Lower lobe of right lung (tissue), 2 donors: ENCODE measurements around the gene SLC30A1. TPM values are rescaled to one million over a fixed set of nuclear protein-coding genes. Genes with fewer than 3 reads are reported as not detected.

Experiments
- ATAC-seq, 2 donors: fragments of 200-7000 bp; cut with Tn5 transposase; one replicate each; pipeline ENCODE4 v1.9.1; 2020 to 2022; ENCODE audit warnings: mild to moderate bottlenecking in 2 of 2, moderate library complexity in 2 of 2
- DNase-seq: peaks from one replicate; pipeline ENCODE4 v3.0.0-alpha.2; 2020
- H3K27ac ChIP-seq: fragments of 200-600 bp; one replicate; pipeline ENCODE4 v1.8.0; 2022
- H3K27me3 ChIP-seq: fragments of 200-600 bp; one replicate; pipeline ENCODE4 v1.8.0; 2022; ENCODE audit warnings: low read depth
- H3K36me3 ChIP-seq: fragments of 200-600 bp; one replicate; pipeline ENCODE4 v1.8.0; 2022; ENCODE audit warnings: mild to moderate bottlenecking
- H3K4me1 ChIP-seq: fragments of 200-600 bp; one replicate; pipeline ENCODE4 v1.8.0; 2022
- H3K4me3 ChIP-seq: fragments of 200-600 bp; one replicate; pipeline ENCODE4 v1.8.0; 2022; ENCODE audit warnings: mild to moderate bottlenecking
- H3K9me3 ChIP-seq: fragments of 200-600 bp; one replicate; pipeline ENCODE4 v1.8.0; 2022
- CTCF ChIP-seq: fragments of 200-600 bp; IDR thresholded peaks from one replicate; pipeline ENCODE4 v1.8.0; 2022; ENCODE audit warnings: antibody characterized with exemption, mild to moderate bottlenecking
- intact Hi-C: fragments of 100-400 bp; cut with DNase I; formaldehyde crosslinking; loops from one replicate; pipeline ENCODE4 v1.11.0; 2022
- total RNA-seq: library from RNA; stranded (reverse); fragmentation: NEBNext Ultra II Directional; extraction: Animal tissue kit (Norgen Biotek cat#: 25700); gene quantifications from one replicate; pipeline ENCODE4 v1.2.1, GENCODE V29; 2021
- donor health status: DM: no; HTN: yes; CAD: no; lungs with severe emphysema.

Gene SLC30A1
- total RNA-seq, 1 donor from 2014 or later: 14.8 TPM

GRCh38 chr1:211611818-211612217 is 32.9 kb upstream of the SLC30A1 start:
- Histone ChIP-seq H3K27ac (no peak overlapping the region), H3K9me3 (no peaks in the 10 kb centered on the region), H3K4me3 (no peak overlapping the region), H3K27me3 (no peaks in the 10 kb centered on the region), H3K36me3 (no peaks in the 10 kb centered on the region), H3K4me1 (peaks cover 26% of the 10 kb centered on the region)
- ATAC-seq (no peak), DNase-seq (no peak)
- intact Hi-C loops: no loop called here
- TF ChIP-seq CTCF: no peak

- DNase-seq (no peak), ATAC-seq (no peak)
- H3K9me3 ChIP-seq: no peaks in the 10 kb centered on the region
- no peaks in the 10 kb centered on the region for H3K36me3 ChIP-seq
- TF ChIP-seq CTCF: no peak
- no peaks in the 10 kb centered on the region for H3K27me3 ChIP-seq
- intact Hi-C loops: no loop called here
- H3K4me1 ChIP-seq: peaks cover 26% of the 10 kb centered on the region
- no peak overlapping the region for H3K27ac ChIP-seq
- no peak overlapping the region for H3K4me3 ChIP-seq
These were observed 32.0 kb upstream of the SLC30A1 start for GRCh38 chr1:211610779-211611556.

GRCh38 chr1:211609120-211610024 is 30.4 kb upstream of the SLC30A1 start:
- Histone ChIP-seq H3K4me1 (peaks cover 26% of the 10 kb centered on the region), H3K27me3 (no peaks in the 10 kb centered on the region), H3K27ac (no peak overlapping the region), H3K36me3 (no peaks in the 10 kb centered on the region), H3K4me3 (no peak overlapping the region), H3K9me3 (no peaks in the 10 kb centered on the region)
- ATAC-seq (no peak), DNase-seq (no peak)
- intact Hi-C loops: no loop called here
- TF ChIP-seq CTCF: no peak

GRCh38 chr1:211607754-211608473 is 29.0 kb upstream of the SLC30A1 start:
- Histone ChIP-seq H3K4me3 (no peak overlapping the region), H3K27me3 (peaks cover 3% of the 10 kb centered on the region), H3K36me3 (no peaks in the 10 kb centered on the region), H3K9me3 (no peaks in the 10 kb centered on the region), H3K27ac (peak overlapping the region; percentile 76), H3K4me1 (peaks cover 21% of the 10 kb centered on the region)
- DNase-seq (no peak), ATAC-seq (no peak)
- intact Hi-C loops: no loop called here
- TF ChIP-seq CTCF: no peak
